Lower lobe of right lung (tissue), 2 donors: Measurements from ENCODE around the gene RAB40C. TPM values are rescaled to one million over a fixed set of nuclear protein-coding genes. Genes with fewer than 3 reads are reported as not detected.

Source experiments
- ATAC-seq, 2 donors: fragments of 200-7000 bp; cut with Tn5 transposase; one replicate each; pipeline ENCODE4 v1.9.1; 2020 to 2022; ENCODE audit warnings: mild to moderate bottlenecking in 2 of 2, moderate library complexity in 2 of 2
- DNase-seq: peaks from one replicate; pipeline ENCODE4 v3.0.0-alpha.2; 2020
- H3K27ac ChIP-seq: fragments of 200-600 bp; one replicate; pipeline ENCODE4 v1.8.0; 2022
- H3K27me3 ChIP-seq: fragments of 200-600 bp; one replicate; pipeline ENCODE4 v1.8.0; 2022; ENCODE audit warnings: low read depth
- H3K36me3 ChIP-seq: fragments of 200-600 bp; one replicate; pipeline ENCODE4 v1.8.0; 2022; ENCODE audit warnings: mild to moderate bottlenecking
- H3K4me1 ChIP-seq: fragments of 200-600 bp; one replicate; pipeline ENCODE4 v1.8.0; 2022
- H3K4me3 ChIP-seq: fragments of 200-600 bp; one replicate; pipeline ENCODE4 v1.8.0; 2022; ENCODE audit warnings: mild to moderate bottlenecking
- H3K9me3 ChIP-seq: fragments of 200-600 bp; one replicate; pipeline ENCODE4 v1.8.0; 2022
- intact Hi-C: fragments of 100-400 bp; cut with DNase I; formaldehyde crosslinking; loops from one replicate; pipeline ENCODE4 v1.11.0; 2022
- total RNA-seq: library from RNA; stranded (reverse); fragmentation: NEBNext Ultra II Directional; extraction: Animal tissue kit (Norgen Biotek cat#: 25700); gene quantifications from one replicate; pipeline ENCODE4 v1.2.1, GENCODE V29; 2021
- TF ChIP-seq, protein P1 (sequence below): fragments of 200-600 bp; IDR thresholded peaks from one replicate; pipeline ENCODE4 v1.8.0; 2022; ENCODE audit warnings: antibody characterized with exemption, mild to moderate bottlenecking
- donor health status: DM: no; HTN: yes; CAD: no; lungs with severe emphysema.

RAB40C gene
- total RNA-seq, 1 donor from 2014 or later, result 40.1 TPM

DNA sequence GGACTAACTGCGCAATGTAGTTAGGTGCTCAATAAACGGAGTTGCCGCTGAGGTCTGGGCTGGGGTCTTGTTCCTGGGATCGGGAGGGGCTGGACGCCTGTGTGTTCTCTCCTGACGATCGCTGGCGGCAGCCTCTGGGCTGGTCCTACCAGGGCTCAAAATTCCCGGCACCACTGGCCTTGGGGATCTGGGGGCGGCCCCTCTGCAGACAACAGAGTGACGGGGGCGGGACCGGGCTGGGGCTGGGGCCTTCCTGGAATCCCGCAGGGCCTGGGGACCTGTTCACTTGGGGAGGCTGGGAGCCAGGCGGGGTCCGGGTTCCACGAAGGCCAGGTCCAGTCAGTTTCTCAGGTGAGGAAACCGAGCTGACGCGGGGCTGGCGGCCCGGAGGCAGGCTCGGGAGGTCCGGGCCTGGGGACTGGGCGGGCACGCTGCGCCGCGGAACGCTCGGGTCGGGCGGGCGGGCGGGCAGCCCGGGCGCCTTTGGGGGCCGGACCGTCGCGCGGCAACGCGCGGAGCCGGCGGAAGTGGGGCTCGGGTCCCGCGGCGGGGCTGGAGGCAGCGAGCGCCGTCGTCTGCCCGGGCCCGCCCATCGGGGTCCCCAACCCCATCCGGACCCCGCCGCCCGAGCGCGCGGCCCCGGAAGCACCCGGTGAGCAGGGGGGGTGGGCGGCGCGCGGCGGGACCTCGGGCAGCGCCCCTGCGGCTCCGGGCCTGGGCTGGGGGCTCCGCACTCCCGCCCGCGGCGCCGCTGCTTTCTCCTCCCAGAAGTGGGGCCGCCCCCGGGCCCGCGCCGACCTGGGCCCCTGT, 20.2 kb upstream of the RAB40C start, which contains the start of gene PIGQ:
PIGQ (plus strand) TSS at position 524 of the 810 bp plus-strand sequence. CDS start 4,107 bp downstream, outside the sequence.
- Histone ChIP-seq H3K4me1 (peaks cover 45% of the 10 kb centered on the region), H3K9me3 (no peaks in the 10 kb centered on the region), H3K36me3 (peaks cover 14% of the 10 kb centered on the region), H3K27me3 (no peaks in the 10 kb centered on the region), H3K27ac (peak within 1 kb of the TSS; percentile 82), H3K4me3 (peak within 1 kb of the TSS; percentile 84)
- DNase-seq (peak; percentile 76), ATAC-seq (peak; percentile 67 to 76)
- TF ChIP-seq, protein P1, sequence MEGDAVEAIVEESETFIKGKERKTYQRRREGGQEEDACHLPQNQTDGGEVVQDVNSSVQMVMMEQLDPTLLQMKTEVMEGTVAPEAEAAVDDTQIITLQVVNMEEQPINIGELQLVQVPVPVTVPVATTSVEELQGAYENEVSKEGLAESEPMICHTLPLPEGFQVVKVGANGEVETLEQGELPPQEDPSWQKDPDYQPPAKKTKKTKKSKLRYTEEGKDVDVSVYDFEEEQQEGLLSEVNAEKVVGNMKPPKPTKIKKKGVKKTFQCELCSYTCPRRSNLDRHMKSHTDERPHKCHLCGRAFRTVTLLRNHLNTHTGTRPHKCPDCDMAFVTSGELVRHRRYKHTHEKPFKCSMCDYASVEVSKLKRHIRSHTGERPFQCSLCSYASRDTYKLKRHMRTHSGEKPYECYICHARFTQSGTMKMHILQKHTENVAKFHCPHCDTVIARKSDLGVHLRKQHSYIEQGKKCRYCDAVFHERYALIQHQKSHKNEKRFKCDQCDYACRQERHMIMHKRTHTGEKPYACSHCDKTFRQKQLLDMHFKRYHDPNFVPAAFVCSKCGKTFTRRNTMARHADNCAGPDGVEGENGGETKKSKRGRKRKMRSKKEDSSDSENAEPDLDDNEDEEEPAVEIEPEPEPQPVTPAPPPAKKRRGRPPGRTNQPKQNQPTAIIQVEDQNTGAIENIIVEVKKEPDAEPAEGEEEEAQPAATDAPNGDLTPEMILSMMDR, result no peak
- intact Hi-C loops, result no loop called here

DNA sequence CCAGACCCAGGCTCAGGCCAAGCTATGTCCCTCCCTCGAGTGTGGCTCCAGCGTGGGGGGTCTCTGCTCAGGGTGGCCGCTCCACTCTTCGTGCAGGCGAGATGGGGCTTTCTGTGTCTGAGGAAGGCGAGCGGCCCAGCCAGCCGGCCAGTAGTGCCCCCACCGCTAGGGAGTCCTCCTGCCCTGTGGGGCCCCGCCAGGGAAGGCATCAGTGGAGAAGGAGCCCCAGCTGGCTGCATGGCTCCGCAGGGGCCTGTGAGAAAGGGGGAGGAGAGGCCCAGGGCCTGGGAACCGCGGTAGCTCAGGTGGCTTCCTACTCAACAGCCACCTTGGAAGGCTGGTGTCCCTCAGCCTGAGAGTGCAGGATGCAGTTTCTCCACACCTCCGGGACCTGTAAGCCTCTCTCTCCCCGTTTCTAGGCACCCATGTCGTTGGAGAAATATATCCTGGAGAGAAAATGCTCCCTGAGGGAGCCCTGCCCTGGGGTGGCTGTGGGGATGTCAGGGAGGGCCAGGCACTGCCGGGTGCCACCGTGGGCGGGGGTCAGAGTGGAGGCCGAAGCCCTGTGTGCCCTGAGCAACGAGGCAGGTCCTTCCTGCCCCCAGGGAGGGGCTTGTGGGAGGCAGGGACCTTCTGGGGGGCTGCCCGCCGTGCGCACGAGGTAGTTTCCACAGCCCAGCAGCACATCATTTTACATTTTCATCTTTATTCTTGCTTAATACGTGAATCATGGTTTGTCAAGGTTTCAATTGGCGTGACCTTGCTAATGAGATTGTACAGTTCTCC, 16.8 kb upstream of the RAB40C start:
- intact Hi-C loops, result no loop called here
- ATAC-seq (no peak), DNase-seq (no peak)
- Histone ChIP-seq H3K4me3 (no peak overlapping the region), H3K9me3 (no peaks in the 10 kb centered on the region), H3K27ac (no peak overlapping the region), H3K4me1 (peaks cover 20% of the 10 kb centered on the region), H3K27me3 (no peaks in the 10 kb centered on the region), H3K36me3 (peaks cover 28% of the 10 kb centered on the region)
- TF ChIP-seq, protein P1, result no peak

DNA sequence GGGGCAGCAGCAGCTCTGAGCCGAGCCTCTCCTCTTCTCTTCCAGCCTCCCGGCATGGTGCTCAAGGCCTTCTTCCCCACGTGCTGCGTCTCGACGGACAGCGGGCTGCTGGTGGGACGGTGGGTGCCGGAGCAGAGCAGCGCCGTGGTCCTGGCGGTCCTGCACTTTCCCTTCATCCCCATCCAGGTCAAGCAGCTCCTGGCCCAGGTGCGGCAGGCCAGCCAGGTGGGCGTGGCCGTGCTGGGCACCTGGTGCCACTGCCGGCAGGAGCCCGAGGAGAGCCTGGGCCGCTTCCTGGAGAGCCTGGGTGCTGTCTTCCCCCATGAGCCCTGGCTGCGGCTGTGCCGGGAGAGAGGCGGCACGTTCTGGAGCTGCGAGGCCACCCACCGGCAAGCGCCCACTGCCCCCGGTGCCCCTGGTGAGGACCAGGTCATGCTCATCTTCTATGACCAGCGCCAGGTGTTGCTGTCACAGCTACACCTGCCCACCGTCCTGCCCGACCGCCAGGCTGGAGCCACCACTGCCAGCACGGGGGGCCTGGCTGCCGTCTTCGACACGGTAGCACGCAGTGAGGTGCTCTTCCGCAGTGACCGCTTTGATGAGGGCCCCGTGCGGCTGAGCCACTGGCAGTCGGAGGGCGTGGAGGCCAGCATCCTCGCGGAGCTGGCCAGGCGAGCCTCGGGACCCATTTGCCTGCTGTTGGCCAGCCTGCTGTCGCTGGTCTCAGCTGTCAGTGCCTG, 15.7 kb upstream of the RAB40C start:
- H3K4me1 ChIP-seq, result peaks cover 8% of the 10 kb centered on the region
- intact Hi-C loops, result no loop called here
- H3K36me3 ChIP-seq, result peaks cover 28% of the 10 kb centered on the region
- H3K4me3 ChIP-seq, result no peak overlapping the region
- TF ChIP-seq, protein P1, result no peak
- H3K27me3 ChIP-seq, result no peaks in the 10 kb centered on the region
- ATAC-seq, result no peak
- DNase-seq, result no peak
- H3K27ac ChIP-seq, result no peak overlapping the region
- no peaks in the 10 kb centered on the region for H3K9me3 ChIP-seq

DNA sequence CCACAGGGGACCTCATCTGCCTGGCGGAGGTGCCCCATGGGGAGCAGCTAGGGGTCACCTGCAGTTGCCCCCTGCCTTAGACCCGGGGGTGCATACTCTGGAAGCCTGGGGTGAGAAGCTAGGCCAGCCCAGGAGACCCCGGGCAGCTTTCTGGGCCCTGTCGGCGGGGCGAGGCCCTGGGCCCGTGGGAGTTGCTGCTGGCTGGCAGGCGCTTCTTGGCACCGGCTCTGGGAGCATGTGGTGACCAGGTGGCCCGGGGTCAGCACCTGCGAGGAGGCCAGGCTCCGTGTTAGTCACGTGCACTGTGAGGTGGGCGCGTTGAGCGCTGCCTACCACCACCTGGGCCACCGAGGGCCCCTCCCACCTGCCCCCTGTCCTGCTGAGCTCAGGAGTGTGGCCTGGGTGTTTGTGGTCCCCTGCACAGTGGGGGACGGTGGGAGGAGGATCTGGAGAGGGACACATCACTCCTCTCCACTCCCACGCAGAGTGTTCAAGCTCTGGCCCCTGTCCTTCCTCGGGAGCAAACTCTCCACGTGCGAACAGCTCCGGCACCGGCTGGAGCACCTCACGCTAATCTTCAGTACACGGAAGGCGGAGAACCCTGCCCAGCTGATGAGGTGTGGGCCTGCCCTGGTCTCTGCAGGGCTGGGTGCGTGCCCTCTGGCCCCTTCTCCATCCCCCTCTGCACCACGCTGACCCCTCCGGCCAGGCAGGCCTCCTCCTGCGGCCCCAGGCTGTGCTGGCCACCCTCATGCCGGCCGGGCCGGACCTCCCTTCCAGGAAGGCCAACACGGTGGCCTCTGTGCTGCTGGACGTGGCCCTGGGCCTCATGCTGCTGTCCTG, 14.3 kb upstream of the RAB40C start:
- intact Hi-C loops, result no loop called here
- ATAC-seq, result no peak
- H3K4me1 ChIP-seq, result peaks cover 2% of the 10 kb centered on the region

More for the DNA sequence above, 14.3 kb upstream of the RAB40C start:
- DNase-seq, result no peak
- TF ChIP-seq, protein P1, result no peak
- Histone ChIP-seq H3K4me3 (no peak overlapping the region), H3K27ac (no peak overlapping the region), H3K36me3 (peaks cover 28% of the 10 kb centered on the region), H3K9me3 (no peaks in the 10 kb centered on the region), H3K27me3 (no peaks in the 10 kb centered on the region)
